ENCODE measurements around the gene FNBP1.
"Not testable (repeated sequence)": the region's sequence is repeated elsewhere in the genome, so short reads cannot be mapped to it uniquely, and the experiment has no call there.

FNBP1 gene

GRCh38 chr9:129958796-129959195 is 84.2 kb downstream of the FNBP1 start:
- no peak for DNase-seq (ENCODE audit: extremely low spot score)
- CTCF ChIA-PET = no interaction called here
- 0 out of 2 replicates have a peak, but pooled peaks have one; percentile 17 for TF ChIP-seq ZNF384 (IDR thresholded peaks at IDR 0.05)
- no peak for TF ChIP-seq ELF4 (IDR thresholded peaks at IDR 0.05)
- POLR2A ChIA-PET = no interaction called here

- TF ChIP-seq NFRKB (IDR thresholded peaks at IDR 0.05) (no peak), CTBP1 (IDR thresholded peaks at IDR 0.05; ENCODE audit: borderline replicate concordance) (no peak), ARNT (IDR thresholded peaks at IDR 0.05) (no peak), BHLHE40 (IDR thresholded peaks at IDR 0.05; ENCODE audit: borderline replicate concordance) (no peak), LEF1 (IDR thresholded peaks at IDR 0.05; ENCODE audit: borderline replicate concordance) (no peak), ZNF384 (IDR thresholded peaks at IDR 0.05) (no peak), HDGF (IDR thresholded peaks at IDR 0.05; ENCODE audit: borderline replicate concordance) (no peak), FOXK2 (IDR thresholded peaks at IDR 0.05) (no peak), FOXA1 (IDR thresholded peaks at IDR 0.05) (no peak), TARDBP (IDR thresholded peaks at IDR 0.05) (no peak), ELF4 (IDR thresholded peaks at IDR 0.05) (no peak)
- no peak for DNase-seq (ENCODE audit: extremely low spot score)
- CTCF ChIA-PET = no interaction called here
- POLR2A ChIA-PET = no interaction called here
Observed at GRCh38 chr9:129954868-129955550, 88.0 kb downstream of the FNBP1 start.

DNA sequence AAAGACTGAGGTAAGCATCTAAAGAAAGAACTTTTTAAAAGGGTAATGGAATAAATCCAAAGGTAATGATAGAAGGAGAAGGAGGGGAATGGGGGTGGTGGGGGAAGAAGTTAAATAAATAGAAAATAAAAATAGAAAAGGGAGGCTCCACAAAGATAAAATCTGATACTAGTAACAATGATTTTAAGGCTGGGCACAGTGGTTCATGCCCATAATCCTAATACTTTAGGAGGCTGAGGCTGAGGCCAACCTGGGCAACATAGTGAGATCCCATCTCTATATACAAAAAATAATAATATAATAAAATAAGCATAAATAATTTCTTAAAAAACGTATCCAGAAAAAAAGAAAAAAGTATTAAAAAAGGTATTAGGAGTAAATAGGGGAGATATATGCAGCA is 89.3 kb downstream of the FNBP1 start:
- CTCF ChIA-PET = no interaction called here
- no peak for DNase-seq (ENCODE audit: extremely low spot score)
- POLR2A ChIA-PET = no interaction called here

DNA sequence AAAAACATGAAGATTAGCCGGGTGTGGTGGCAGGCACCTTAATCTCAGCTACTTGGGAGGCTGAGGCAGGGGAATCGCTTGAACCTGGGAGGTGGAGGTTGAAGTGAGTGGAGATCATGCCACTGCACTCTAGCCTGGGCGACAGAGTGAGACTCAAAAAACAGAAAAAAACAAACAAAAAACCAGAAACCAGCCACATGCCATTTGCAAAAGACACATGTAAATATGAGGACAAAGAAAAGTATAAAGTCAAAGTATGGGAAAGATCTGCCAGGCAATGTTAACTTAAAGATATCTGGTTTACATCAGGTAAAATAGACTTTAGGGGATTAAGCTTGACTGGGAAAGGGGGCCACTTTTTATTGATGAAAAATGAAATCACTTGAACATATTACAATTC is 90.7 kb downstream of the FNBP1 start:
- CTCF ChIA-PET = no interaction called here
- DNase-seq (ENCODE audit: extremely low spot score) = no peak
- TF ChIP-seq FOXM1 (IDR thresholded peaks at IDR 0.05; ENCODE audit: borderline replicate concordance) (no peak), LEF1 (IDR thresholded peaks at IDR 0.05; ENCODE audit: borderline replicate concordance) (no peak), TARDBP (IDR thresholded peaks at IDR 0.05) (no peak), SUZ12 (IDR thresholded peaks at IDR 0.05) (no peak), PKNOX1 (IDR thresholded peaks at IDR 0.05) (no peak), HDGF (IDR thresholded peaks at IDR 0.05; ENCODE audit: borderline replicate concordance) (no peak), ARNT (IDR thresholded peaks at IDR 0.05) (no peak), FOXK2 (IDR thresholded peaks at IDR 0.05) (no peak), L3MBTL2 (conservative IDR thresholded peaks at IDR 0.05) (no peak), FOXA1 (IDR thresholded peaks at IDR 0.05) (no peak), BHLHE40 (IDR thresholded peaks at IDR 0.05; ENCODE audit: borderline replicate concordance) (no peak)
- POLR2A ChIA-PET = no interaction called here

More for the DNA sequence above, 89.3 kb downstream of the FNBP1 start:
- TF ChIP-seq BHLHE40 (IDR thresholded peaks at IDR 0.05; ENCODE audit: borderline replicate concordance) = no peak
- TF ChIP-seq SUZ12 (IDR thresholded peaks at IDR 0.05) = no peak
- no peak for TF ChIP-seq ELF4 (IDR thresholded peaks at IDR 0.05)
- no peak for TF ChIP-seq NFRKB (IDR thresholded peaks at IDR 0.05)
- no peak for TF ChIP-seq SP1 (IDR thresholded peaks at IDR 0.05)
- no peak for TF ChIP-seq ZNF384 (IDR thresholded peaks at IDR 0.05)
- no peak for TF ChIP-seq FOXA1 (IDR thresholded peaks at IDR 0.05)
- TF ChIP-seq ARNT (IDR thresholded peaks at IDR 0.05) = no peak
- TF ChIP-seq FOXK2 (IDR thresholded peaks at IDR 0.05) = no peak
- no peak for TF ChIP-seq LEF1 (IDR thresholded peaks at IDR 0.05; ENCODE audit: borderline replicate concordance)

GRCh38 chr9:129949821-129950220 is 93.2 kb downstream of the FNBP1 start:
- ChIA-PET CTCF (no interaction called here), POLR2A (no interaction called here)
- no peak for TF ChIP-seq SUZ12 (IDR thresholded peaks at IDR 0.05)
- TF ChIP-seq BHLHE40 (IDR thresholded peaks at IDR 0.05; ENCODE audit: borderline replicate concordance) = no peak
- TF ChIP-seq SP1 (IDR thresholded peaks at IDR 0.05) = no peak
- TF ChIP-seq NFRKB (IDR thresholded peaks at IDR 0.05) = no peak
- no peak for TF ChIP-seq ZNF384 (IDR thresholded peaks at IDR 0.05)
- no peak for TF ChIP-seq CTBP1 (IDR thresholded peaks at IDR 0.05; ENCODE audit: borderline replicate concordance)
- no peak for TF ChIP-seq LEF1 (IDR thresholded peaks at IDR 0.05; ENCODE audit: borderline replicate concordance)
- DNase-seq (ENCODE audit: extremely low spot score) = no peak

DNA sequence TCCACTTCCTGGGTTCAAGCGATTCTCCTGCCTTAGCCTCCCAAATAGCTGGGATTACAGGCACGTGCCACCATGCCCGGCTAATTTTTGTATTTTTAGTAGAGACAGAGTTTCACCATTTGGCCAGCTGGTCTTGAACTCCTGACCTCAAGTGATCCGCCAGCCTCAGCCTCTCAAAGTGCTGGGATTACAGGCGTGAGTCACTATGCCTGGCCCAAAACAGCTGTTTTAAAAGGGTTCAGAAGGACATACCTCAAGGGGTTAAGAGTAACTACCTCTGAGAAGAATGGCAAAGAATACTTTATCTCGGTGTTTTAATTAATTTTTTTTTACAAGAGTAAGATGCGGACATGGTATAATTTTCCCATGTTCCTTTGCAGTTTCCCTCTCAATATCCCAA is 94.4 kb downstream of the FNBP1 start:
- CTCF ChIA-PET = interaction anchor here (0.7 kb wide), 1 partner anchor 75 kb away, joined by 3 read pairs; no protein-coding TSS in a partner anchor
- DNase-seq (ENCODE audit: extremely low spot score) = not testable (repeated sequence)

GRCh38 chr9:129946246-129946995 is 96.6 kb downstream of the FNBP1 start:
- CTCF ChIA-PET = no interaction called here
- TF ChIP-seq CTBP1 (IDR thresholded peaks at IDR 0.05; ENCODE audit: borderline replicate concordance) (no peak), FOXM1 (IDR thresholded peaks at IDR 0.05; ENCODE audit: borderline replicate concordance) (no peak), LEF1 (IDR thresholded peaks at IDR 0.05; ENCODE audit: borderline replicate concordance) (no peak), FOXA1 (IDR thresholded peaks at IDR 0.05) (no peak), ARNT (IDR thresholded peaks at IDR 0.05) (no peak), BHLHE40 (IDR thresholded peaks at IDR 0.05; ENCODE audit: borderline replicate concordance) (no peak), ZNF384 (IDR thresholded peaks at IDR 0.05) (no peak), L3MBTL2 (conservative IDR thresholded peaks at IDR 0.05) (no peak), ELF4 (IDR thresholded peaks at IDR 0.05) (no peak), NFRKB (IDR thresholded peaks at IDR 0.05) (no peak), PKNOX1 (IDR thresholded peaks at IDR 0.05) (no peak), TARDBP (IDR thresholded peaks at IDR 0.05) (no peak), SUZ12 (IDR thresholded peaks at IDR 0.05) (no peak), SP1 (IDR thresholded peaks at IDR 0.05) (no peak), HDGF (IDR thresholded peaks at IDR 0.05; ENCODE audit: borderline replicate concordance) (no peak), FOXK2 (IDR thresholded peaks at IDR 0.05) (no peak)
- DNase-seq (ENCODE audit: extremely low spot score) = no peak
- POLR2A ChIA-PET = no interaction called here

More for the DNA sequence above, 94.4 kb downstream of the FNBP1 start:
- POLR2A ChIA-PET = not testable (repeated sequence)
